Stimulated activated CD8-positive, alpha-beta memory T cell treated with anti-CD3 and anti-CD28 coated beads, Interleukin-12 subunit alpha, Interleukin-12 subunit beta, amount 100 ng/mL, for 24 hours (primary cell): ENCODE measurements around the gene SOX3.

Experiments
- DNase-seq: peaks from one replicate; pipeline ENCODE4 v3.0.0-alpha.2; 2020; ENCODE audit errors: extremely low read depth

The SOX3 gene

GRCh38 chrX:140495739-140496138, 9.1 kb downstream of the SOX3 start:
- DNase-seq = no peak

GRCh38 chrX:140492066-140492994, 12.5 kb downstream of the SOX3 start:
- no peak for DNase-seq

GRCh38 chrX:140480765-140481164, 24.1 kb downstream of the SOX3 start:
- no peak for DNase-seq

GRCh38 chrX:140477987-140478386, 26.9 kb downstream of the SOX3 start:
- DNase-seq = no peak

GRCh38 chrX:140475025-140475424, 29.8 kb downstream of the SOX3 start:
- DNase-seq = no peak

- DNase-seq = no peak
Observed at GRCh38 chrX:140467211-140467610, 37.7 kb downstream of the SOX3 start.
